ENCODE results near the gene LRRFIP1. TPM values are rescaled to one million over a fixed set of nuclear protein-coding genes. Genes with fewer than 3 reads are reported as not detected.
"Not testable (repeated sequence)": the region's sequence is repeated elsewhere in the genome, so short reads cannot be mapped to it uniquely, and the experiment has no call there.

LRRFIP1 gene
- polyA plus RNA-seq, 4 donors: 60.2 to 103 (median 84.7) TPM

DNA sequence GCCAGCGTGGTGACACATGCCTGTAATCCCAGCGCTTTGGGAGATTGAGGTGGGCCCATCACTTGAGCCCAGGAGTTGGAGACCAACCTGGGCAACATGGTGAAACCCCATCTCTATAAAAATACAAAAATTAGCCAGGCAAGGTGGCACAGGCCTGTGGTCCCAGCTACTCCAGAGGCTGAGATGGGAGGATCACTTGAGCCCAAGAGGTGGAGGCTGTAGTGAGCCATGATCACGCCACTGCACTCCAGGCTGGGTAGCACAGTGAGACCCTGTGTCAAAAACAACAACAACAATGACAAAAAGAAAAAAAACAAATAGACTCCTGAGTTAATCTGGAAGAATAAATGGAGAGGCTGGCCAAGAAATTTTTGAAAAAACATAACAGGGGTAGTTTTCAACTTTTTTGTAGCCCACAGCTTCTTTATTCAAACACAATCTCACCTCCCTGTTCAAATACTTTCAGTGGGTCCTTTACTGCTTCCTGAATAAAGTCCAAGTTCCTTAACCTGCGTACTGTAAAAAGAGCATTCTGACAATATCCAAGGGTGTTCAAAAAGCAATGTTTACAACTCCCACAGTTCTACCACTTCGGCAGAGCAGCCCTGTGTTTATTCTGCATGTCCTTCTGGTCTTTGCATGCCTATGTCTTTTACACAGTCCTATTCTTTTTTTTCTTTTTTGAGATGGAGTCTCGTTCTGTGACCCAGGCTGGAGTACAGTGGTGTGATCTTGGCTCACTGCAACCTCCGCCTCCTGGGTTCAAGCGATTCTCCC, 53.5 kb downstream of the LRRFIP1 start:
- no peak for DNase-seq (ENCODE audit: low read depth in 4 of 4, low spot score in 3 of 4)

DNA sequence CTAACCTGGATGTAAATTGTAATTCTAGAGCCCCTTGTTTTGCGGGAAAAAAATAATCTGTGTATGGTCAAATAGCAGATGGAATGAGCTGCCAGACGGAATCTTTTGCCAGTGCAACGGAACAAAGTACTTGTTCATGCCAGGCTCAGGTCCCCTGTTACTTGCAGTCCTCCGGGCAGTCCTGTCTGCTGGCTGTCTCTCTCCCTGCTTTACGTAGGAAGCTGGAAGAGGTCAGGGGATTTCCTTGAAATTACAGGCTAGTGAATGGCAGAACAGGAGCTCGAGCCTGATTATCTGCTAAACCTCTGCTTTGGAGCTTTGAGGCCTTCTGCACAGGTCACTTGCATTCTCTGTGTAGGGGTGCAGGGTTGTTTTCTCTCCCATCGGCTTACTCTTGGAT, 54.8 kb downstream of the LRRFIP1 start:
- no peak for DNase-seq (ENCODE audit: low read depth in 4 of 4, low spot score in 3 of 4)

DNA sequence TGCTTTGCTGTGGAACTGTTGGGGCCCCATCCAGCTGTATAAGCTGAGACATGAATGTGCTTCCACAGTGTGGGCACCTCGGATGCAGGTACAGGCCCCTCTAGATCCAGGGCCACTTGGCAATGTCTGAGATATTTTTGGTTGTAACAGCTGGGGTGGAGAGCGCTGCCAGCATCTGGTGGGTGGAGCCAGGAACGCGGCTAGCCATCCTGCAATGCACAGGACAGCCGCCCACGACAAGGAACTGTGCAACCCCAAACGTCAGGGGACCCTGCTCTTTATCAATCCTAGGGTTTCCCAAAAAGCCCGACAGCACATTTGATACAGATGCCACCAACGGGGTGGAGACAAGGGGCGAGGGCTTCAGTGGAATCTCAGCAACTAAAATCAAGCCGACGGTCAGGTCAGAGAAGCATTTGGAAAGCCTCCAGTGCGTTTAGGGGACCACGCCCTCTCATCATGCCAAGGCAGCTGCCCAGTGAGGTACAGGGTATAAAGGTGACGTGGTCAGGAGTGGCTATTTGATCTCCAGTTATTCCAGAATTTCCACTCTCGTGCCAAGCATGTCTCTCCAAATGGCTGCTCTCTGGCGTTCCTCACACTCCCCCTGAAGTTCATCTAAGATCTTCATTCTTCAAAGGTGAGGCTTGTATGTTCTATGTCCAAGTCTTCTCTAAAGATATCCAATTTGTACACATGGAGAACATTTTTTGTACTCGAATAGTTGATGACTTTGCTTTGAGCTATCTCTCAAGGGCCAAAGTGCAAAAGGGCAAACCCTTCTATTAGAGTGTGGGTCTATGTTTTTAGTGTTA, 55.7 kb downstream of the LRRFIP1 start:
- no peak for DNase-seq (ENCODE audit: low read depth in 4 of 4, low spot score in 3 of 4)

DNA sequence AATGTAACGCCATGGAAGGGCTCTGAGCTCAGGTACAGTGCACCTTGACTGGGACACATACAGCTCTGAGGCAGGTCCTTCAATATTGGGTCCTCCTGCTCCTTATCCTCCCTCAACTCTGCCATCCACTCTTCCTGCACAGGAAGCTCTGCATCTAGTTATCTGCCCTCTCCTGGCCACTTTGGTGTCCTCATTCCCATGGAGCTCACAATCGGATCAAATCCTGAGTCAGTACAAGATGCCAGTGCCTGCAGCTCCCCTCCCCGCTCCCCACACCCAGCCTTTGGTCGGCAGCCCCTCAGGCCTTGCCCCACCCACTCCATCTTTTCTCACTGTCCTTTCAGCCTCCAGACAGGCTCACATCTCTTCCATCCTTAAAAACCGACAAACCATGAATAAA, 58.0 kb downstream of the LRRFIP1 start:
- DNase-seq (ENCODE audit: low read depth in 4 of 4, low spot score in 3 of 4): no peak

DNA sequence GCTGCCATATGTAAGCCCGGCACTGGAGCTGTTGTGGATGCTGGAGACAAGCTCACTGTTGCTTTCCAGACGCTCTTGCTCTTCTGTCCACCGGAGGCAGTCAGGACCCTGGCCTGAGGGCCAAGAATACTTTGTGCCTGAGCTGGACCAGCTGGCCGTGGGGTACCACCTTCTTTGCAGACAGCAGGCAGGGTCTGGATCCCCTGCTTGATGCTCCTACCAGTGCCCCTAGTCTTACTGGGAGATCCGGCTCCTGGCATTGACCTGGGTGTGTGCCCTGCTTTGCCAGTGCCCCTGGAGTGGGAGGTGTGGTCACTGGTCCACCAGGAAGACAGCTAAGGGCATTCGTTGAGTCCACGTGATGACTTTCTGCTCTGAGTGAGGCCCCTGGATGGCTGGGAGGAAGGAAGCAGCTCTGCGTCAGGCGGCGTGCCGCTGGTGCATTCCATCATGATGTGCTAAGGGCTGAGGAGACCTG, 59.3 kb downstream of the LRRFIP1 start:
- DNase-seq (ENCODE audit: low read depth in 4 of 4, low spot score in 3 of 4): no peak

DNA sequence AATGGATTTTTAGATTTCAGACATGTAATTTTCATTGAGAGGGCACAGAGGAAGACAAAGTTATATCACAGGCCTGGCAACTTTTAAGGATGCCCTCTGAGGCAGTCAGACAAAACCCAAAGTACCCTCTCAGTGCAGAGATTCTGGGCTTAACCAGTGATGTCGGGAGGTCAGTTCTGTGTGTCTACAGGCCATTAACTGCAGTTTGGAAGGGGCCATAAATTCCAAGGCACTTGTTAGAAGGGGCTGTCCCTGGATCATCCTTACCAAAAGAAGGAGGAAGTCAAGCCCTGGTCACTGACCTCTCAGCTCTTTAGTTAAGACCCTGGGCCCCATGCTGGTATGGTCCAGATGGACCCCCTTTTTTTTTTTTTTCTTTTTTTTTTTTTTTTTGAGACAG, 60.7 kb downstream of the LRRFIP1 start:
- DNase-seq (ENCODE audit: low read depth in 4 of 4, low spot score in 3 of 4): no peak

DNA sequence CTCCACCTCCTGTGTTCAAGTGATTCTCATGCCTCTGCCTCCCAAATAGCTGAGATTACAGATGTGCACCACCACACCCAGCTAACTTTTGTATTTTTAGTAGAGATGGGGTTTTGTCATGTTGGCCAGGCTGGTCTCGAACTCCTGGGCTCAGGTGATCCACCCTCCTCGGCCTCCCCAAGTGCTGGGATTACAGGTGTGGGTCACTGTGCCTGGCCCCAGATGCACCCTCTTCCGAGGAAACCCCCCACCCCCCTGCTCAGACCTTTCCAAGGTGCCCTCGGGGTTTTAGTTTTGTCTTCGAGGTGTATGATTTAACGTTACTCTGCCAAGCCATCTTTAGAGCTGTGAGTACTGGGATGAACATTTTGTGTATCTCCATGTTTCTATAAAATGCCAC, 61.2 kb downstream of the LRRFIP1 start:
- not testable (repeated sequence) for DNase-seq (ENCODE audit: low read depth in 4 of 4, low spot score in 3 of 4)

GRCh38 chr2:237689336-237690131, 62.1 kb downstream of the LRRFIP1 start:
- DNase-seq (ENCODE audit: low read depth in 4 of 4, low spot score in 3 of 4): no peak

- no peak for DNase-seq (ENCODE audit: low read depth in 4 of 4, low spot score in 3 of 4)
Observed at GRCh38 chr2:237691029-237691907, 63.9 kb downstream of the LRRFIP1 start.

GRCh38 chr2:237691908-237692600, 64.7 kb downstream of the LRRFIP1 start:
- DNase-seq (ENCODE audit: low read depth in 4 of 4, low spot score in 3 of 4): peak in 2 of 4 donors; percentile 75 to 76

- DNase-seq (ENCODE audit: low read depth in 4 of 4, low spot score in 3 of 4): no peak
Observed at GRCh38 chr2:237692601-237693290, 65.4 kb downstream of the LRRFIP1 start.

- no peak for DNase-seq (ENCODE audit: low read depth in 4 of 4, low spot score in 3 of 4)
Observed at GRCh38 chr2:237693291-237693994, 66.1 kb downstream of the LRRFIP1 start.

DNA sequence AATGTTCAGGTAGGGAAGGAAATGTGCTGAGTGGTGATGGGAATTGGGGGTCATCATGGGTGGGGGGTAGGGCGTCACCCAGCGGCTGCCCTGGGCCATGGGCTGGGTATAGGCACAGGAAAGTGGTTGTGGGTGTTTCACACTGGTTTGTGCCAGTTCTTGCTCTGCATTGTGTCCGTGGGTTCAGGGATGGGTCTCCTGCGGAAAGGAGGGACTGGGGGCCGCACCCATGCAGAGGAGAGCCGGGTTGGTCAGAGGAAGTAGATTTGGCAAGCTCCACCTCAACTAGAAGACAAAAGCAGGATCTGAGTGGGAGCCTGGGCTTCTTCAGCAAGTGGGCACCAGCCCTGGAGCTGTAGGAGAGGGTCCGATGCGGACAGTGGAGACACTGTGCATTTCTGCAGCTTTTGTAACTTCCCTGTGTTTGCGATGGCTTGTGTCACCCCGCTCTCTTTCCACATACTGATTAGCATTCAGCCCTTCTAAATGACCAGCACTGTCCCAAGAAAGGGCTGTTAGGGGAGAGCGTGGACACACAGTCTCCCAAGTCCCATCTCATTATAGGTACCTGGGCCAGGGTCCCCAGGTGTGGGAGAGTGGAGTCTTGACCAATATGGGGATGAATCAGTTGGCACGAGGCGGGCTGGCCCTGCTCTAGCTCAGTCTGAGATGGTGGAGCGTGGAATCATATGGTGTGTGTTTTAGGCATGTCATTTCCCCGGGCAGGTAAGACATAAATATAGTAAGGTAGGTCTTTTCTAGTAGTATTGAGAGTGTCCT, 67.2 kb downstream of the LRRFIP1 start:
- DNase-seq (ENCODE audit: low read depth in 4 of 4, low spot score in 3 of 4): no peak

- no peak for DNase-seq (ENCODE audit: low read depth in 4 of 4, low spot score in 3 of 4)
Observed at GRCh38 chr2:237695201-237695780, 67.9 kb downstream of the LRRFIP1 start.

GRCh38 chr2:237696461-237696860, 69.1 kb downstream of the LRRFIP1 start:
- DNase-seq (ENCODE audit: low read depth in 4 of 4, low spot score in 3 of 4): no peak

- no peak for DNase-seq (ENCODE audit: low read depth in 4 of 4, low spot score in 3 of 4)
Observed at GRCh38 chr2:237697586-237698357, 70.4 kb downstream of the LRRFIP1 start.

Data from left renal pelvis (tissue), 4 donors.